Stomach (tissue), 4 donors: Measurements from ENCODE around the gene INO80.

Source experiments
- CTCF ChIP-seq, 7 experiments: fragments of 450-650 bp in 4 of 7; fragments of 200-600 bp in 3 of 7; sonication (generic) in 3 of 7; IDR thresholded peaks; one replicate each; pipeline ENCODE4 v1.5.1; 2016 to 2019; ENCODE audit warnings: antibody characterized with exemption in 7 of 7, control low read depth in 2 of 7, mild to moderate bottlenecking in 1 of 7
- POLR2A ChIP-seq, 4 donors: fragments of 450-650 bp; IDR thresholded peaks; one replicate each; pipeline ENCODE4 v1.6.1; 2016; ENCODE audit warnings: antibody characterized with exemption in 4 of 4, control low read depth in 2 of 4, mild to moderate bottlenecking in 1 of 4, moderate library complexity in 1 of 4
- POLR2AphosphoS5 ChIP-seq, 3 donors: sonication (generic); formaldehyde crosslinking; IDR thresholded peaks; one replicate each; pipeline ENCODE4 v1.6.1; 2016; ENCODE audit warnings: antibody characterized with exemption in 3 of 3

- TF ChIP-seq CTCF (IDR thresholded peaks at IDR 0.05) (no peak), POLR2AphosphoS5 (IDR thresholded peaks at IDR 0.05) (no peak), POLR2A (IDR thresholded peaks at IDR 0.05) (no peak)
Measured at GRCh38 chr15:41161336-41161735, 45.3 kb upstream of the INO80 start.
